GM10248 (cell line): ENCODE results near the gene LMF1.

Source experiments
- CTCF ChIA-PET: fragments of 300-600 bp; sonication (Branson Sonifier 250); formaldehyde crosslinking; extraction: SDS; loops from one replicate; lab custom pipeline; 2021; ENCODE audit warnings: antibody characterized with exemption; lab: Yijun Ruan, JAX
- POLR2A ChIA-PET: fragments of 350-650 bp; sonication (Branson Sonifier 250); formaldehyde crosslinking; extraction: SDS; loops from one replicate; lab custom pipeline; 2020; ENCODE audit warnings: antibody characterized with exemption; lab: Yijun Ruan, JAX
- DNase-seq: peaks from one replicate; pipeline ENCODE4 v3.0.0; 2012; ENCODE audit errors: extremely low spot score
- TF ChIP-seq, protein P1 (sequence below): IDR thresholded peaks from 2 replicates; pipeline ENCODE4 v1.5.1; 2012; ENCODE audit warnings: mild to moderate bottlenecking, low read depth; ENCODE audit errors: extremely low read depth, missing control alignments, control extremely low read depth

The LMF1 gene

DNA sequence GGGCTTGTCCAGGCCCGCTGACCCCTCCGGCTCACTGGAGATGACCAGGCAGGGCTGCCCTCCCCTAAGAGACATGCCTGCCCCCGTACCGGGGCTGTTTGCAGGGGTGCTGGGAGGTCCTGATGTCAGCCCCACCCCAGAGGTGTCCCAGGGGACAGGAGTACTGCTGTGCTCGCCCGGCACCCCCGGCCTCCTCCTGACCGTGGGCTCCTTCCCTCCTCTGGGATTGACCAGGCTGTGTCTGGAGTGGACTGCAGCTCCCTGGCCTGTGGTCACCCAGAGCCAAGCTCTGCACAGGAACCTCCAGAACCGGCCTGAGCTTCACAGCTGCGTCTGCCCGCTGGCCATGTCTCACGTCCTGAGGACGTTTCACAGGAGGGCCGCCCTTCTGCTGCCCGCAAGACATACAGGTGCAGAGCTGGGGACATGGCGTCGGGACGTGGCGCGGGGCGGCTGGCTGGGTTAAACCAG lies 53.2 kb downstream of the LMF1 start:
- CTCF ChIA-PET = no interaction called here
- DNase-seq = no peak
- TF ChIP-seq, protein P1, sequence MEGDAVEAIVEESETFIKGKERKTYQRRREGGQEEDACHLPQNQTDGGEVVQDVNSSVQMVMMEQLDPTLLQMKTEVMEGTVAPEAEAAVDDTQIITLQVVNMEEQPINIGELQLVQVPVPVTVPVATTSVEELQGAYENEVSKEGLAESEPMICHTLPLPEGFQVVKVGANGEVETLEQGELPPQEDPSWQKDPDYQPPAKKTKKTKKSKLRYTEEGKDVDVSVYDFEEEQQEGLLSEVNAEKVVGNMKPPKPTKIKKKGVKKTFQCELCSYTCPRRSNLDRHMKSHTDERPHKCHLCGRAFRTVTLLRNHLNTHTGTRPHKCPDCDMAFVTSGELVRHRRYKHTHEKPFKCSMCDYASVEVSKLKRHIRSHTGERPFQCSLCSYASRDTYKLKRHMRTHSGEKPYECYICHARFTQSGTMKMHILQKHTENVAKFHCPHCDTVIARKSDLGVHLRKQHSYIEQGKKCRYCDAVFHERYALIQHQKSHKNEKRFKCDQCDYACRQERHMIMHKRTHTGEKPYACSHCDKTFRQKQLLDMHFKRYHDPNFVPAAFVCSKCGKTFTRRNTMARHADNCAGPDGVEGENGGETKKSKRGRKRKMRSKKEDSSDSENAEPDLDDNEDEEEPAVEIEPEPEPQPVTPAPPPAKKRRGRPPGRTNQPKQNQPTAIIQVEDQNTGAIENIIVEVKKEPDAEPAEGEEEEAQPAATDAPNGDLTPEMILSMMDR = no peak
- POLR2A ChIA-PET = no interaction called here

GRCh38 chr16:916035-916799 lies 54.6 kb downstream of the LMF1 start:
- TF ChIP-seq, protein P1 = no peak
- ChIA-PET CTCF (no interaction called here), POLR2A (no interaction called here)
- no peak for DNase-seq

DNA sequence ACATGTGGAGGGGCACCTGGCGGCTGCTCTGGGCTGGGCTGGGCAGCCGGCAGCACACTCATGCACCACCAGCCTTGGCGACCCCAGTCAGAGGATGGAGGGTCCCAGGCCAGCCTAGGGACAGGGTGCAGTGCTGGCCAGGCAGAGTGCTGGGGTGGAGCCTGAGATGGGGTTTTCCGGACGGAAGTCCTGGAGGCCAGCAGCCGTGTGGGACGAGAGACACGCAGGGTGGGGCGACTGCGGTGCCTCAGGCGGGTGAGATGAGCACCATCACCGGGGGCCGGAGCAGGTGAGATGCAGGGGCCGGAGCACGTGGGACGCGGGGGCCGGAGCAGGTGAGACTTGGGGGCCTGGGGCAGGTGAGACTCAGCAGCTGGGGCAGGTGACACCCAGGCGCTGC lies 55.2 kb downstream of the LMF1 start:
- CTCF ChIA-PET = no interaction called here
- POLR2A ChIA-PET = no interaction called here
- no peak for DNase-seq
- TF ChIP-seq, protein P1 = no peak

DNA sequence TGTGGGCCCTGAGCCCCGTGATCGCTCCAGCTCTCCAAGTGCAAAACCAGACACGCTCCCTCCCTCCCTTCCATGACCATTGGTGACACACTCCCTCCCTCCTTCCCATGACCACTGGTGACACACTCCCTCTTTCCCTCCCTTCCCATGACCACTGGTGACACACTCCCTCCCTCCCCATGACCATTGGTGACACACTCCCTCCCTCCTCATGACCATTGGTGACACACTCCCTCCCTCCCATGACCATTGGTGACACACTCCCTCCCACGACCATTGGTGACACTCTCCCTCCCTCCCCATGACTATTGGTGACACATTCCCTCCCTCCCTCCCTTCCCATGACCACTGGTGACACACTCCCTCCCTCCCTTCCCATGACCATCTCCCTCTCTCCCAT lies 56.3 kb downstream of the LMF1 start:
- CTCF ChIA-PET = no interaction called here
- DNase-seq = no peak
- POLR2A ChIA-PET = no interaction called here
- TF ChIP-seq, protein P1 = no peak

GRCh38 chr16:913817-914439 lies 56.9 kb downstream of the LMF1 start:
- CTCF ChIA-PET = no interaction called here

More at GRCh38 chr16:913817-914439, 56.9 kb downstream of the LMF1 start:
- TF ChIP-seq, protein P1 = no peak
- POLR2A ChIA-PET = no interaction called here
- DNase-seq = no peak
